Caco-2 (cell line): ENCODE data around the gene PPP1R3C. TPM values are rescaled to one million over a fixed set of nuclear protein-coding genes. Genes with fewer than 3 reads are reported as not detected.

Experiments used
- BruUV-seq: library from RNA; stranded (reverse); fragments of 400-500 nt; replicated peaks from 2 replicates; lab custom pipeline; 2021; lab: Mats Ljungman, UMichigan
- CTCF ChIA-PET: fragments of 300-600 bp; sonication (Branson Sonifier 250); formaldehyde crosslinking; loops from one replicate; lab custom pipeline; 2022; ENCODE audit warnings: antibody characterized with exemption; lab: Charles Lee
- POLR2A ChIA-PET: fragments of 300-600 bp; sonication (Branson Sonifier 250); formaldehyde crosslinking; loops from one replicate; lab custom pipeline; 2022; ENCODE audit warnings: antibody characterized with exemption; lab: Charles Lee
- DNase-seq, 2 experiments: peaks; one replicate each; pipeline versions ENCODE4 v3.0.0 to v3.0.0-alpha.2; 2020 to 2022
- H3K27me3 ChIP-seq: replicated peaks from 2 replicates; pipeline ENCODE4 v1.6.0; 2011; ENCODE audit warnings: low read length; ENCODE audit not compliant: control insufficient read depth, insufficient read depth
- H3K36me3 ChIP-seq: 2 replicates; pipeline ENCODE4 v1.5.1; 2011; ENCODE audit warnings: low read length; ENCODE audit not compliant: control insufficient read depth, insufficient read depth
- H3K4me1 ChIP-seq: fragments of 250-450 bp; sonication (Bioruptor Pico); 2 replicates; pipeline ENCODE4 v1.5.1; 2020; ENCODE audit warnings: mild to moderate bottlenecking
- H3K4me3 ChIP-seq: 2 replicates; pipeline ENCODE4 v1.5.1; 2011; ENCODE audit warnings: low read depth, mild to moderate bottlenecking, control low read depth, low read length
- H3K9me3 ChIP-seq: fragments of 250-450 bp; sonication (Bioruptor Pico); 2 replicates; pipeline ENCODE4 v1.5.1; 2020; ENCODE audit warnings: mild to moderate bottlenecking, moderate library complexity
- H3K27ac Mint-ChIP-seq: one replicate; pipeline ENCODE4 v1.8.0; 2022; ENCODE audit warnings: mixed read lengths; ENCODE audit not compliant: unreplicated experiment
- H3K27me3 Mint-ChIP-seq: one replicate; pipeline ENCODE4 v1.8.0; 2022; ENCODE audit warnings: mixed read lengths; ENCODE audit not compliant: insufficient read depth, unreplicated experiment
- H3K36me3 Mint-ChIP-seq: one replicate; pipeline ENCODE4 v1.8.0; 2022; ENCODE audit warnings: mild to moderate bottlenecking, mixed read lengths; ENCODE audit not compliant: insufficient read depth, unreplicated experiment
- H3K4me1 Mint-ChIP-seq: one replicate; pipeline ENCODE4 v1.8.0; 2022; ENCODE audit warnings: low read depth, mixed read lengths; ENCODE audit not compliant: unreplicated experiment
- H3K4me3 Mint-ChIP-seq: one replicate; pipeline ENCODE4 v1.8.0; 2022; ENCODE audit warnings: mild to moderate bottlenecking, moderate library complexity, mixed read lengths; ENCODE audit not compliant: unreplicated experiment
- H3K9me3 Mint-ChIP-seq: one replicate; pipeline ENCODE4 v1.8.0; 2022; ENCODE audit warnings: mixed read lengths; ENCODE audit not compliant: unreplicated experiment
- intact Hi-C: fragments of 100-400 bp; cut with micrococcal nuclease; formaldehyde crosslinking; loops from one replicate; pipeline ENCODE4 v1.10.0; 2022; ENCODE audit not compliant: unreplicated experiment
- total RNA-seq: library from RNA; stranded (reverse); gene quantifications from 2 replicates; pipeline ENCODE4 v1.2.3, GENCODE V29; 2022
- TF ChIP-seq, protein P1 (sequence below), 2 experiments: fragments of 200-600 bp in 1 of 2; IDR thresholded peaks; 1 replicate in 1 of 2; 2 replicates in 1 of 2; pipeline versions ENCODE4 v1.5.1 to v1.8.0; 2011 to 2022; ENCODE audit warnings: antibody characterized with exemption in 1 of 2, control low read depth in 1 of 2, inconsistent platforms in 1 of 2, low read depth in 1 of 2, low read length in 1 of 2, mild to moderate bottlenecking in 1 of 2, moderate library complexity in 1 of 2; ENCODE audit not compliant: insufficient read depth in 1 of 2, severe bottlenecking in 1 of 2, unreplicated experiment in 1 of 2

Gene PPP1R3C
- total RNA-seq, 1 experiment from 2014 or later: not detected

- no peaks in the 10 kb centered on the region for H3K4me1 ChIP-seq
- ChIA-PET POLR2A (no interaction called here), CTCF (no interaction called here)
- no peak overlapping the region for H3K4me3 Mint-ChIP-seq
- no peaks in the 10 kb centered on the region; the same call in 1 of the 2 replicates for H3K9me3 ChIP-seq
- DNase-seq: no peak
- no peak overlapping the region for H3K4me3 ChIP-seq
- TF ChIP-seq, protein P1, sequence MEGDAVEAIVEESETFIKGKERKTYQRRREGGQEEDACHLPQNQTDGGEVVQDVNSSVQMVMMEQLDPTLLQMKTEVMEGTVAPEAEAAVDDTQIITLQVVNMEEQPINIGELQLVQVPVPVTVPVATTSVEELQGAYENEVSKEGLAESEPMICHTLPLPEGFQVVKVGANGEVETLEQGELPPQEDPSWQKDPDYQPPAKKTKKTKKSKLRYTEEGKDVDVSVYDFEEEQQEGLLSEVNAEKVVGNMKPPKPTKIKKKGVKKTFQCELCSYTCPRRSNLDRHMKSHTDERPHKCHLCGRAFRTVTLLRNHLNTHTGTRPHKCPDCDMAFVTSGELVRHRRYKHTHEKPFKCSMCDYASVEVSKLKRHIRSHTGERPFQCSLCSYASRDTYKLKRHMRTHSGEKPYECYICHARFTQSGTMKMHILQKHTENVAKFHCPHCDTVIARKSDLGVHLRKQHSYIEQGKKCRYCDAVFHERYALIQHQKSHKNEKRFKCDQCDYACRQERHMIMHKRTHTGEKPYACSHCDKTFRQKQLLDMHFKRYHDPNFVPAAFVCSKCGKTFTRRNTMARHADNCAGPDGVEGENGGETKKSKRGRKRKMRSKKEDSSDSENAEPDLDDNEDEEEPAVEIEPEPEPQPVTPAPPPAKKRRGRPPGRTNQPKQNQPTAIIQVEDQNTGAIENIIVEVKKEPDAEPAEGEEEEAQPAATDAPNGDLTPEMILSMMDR (IDR thresholded peaks at IDR 0.05; ENCODE audit: insufficient read depth in 1 of 2, low read depth in 1 of 2, low read length in 1 of 2, severe bottlenecking in 1 of 2, unreplicated experiment in 1 of 2): no peak
- H3K4me1 Mint-ChIP-seq: no peaks in the 10 kb centered on the region
- H3K36me3 ChIP-seq: no peaks in the 10 kb centered on the region
- no TSS peak for BruUV-seq
- H3K9me3 Mint-ChIP-seq: peaks cover 10% of the 10 kb centered on the region
- H3K27me3 ChIP-seq: no peaks in the 10 kb centered on the region
- intact Hi-C loops: no loop called here
- H3K27me3 Mint-ChIP-seq: peaks cover 12% of the 10 kb centered on the region
- no peak overlapping the region for H3K27ac Mint-ChIP-seq
- no peaks in the 10 kb centered on the region for H3K36me3 Mint-ChIP-seq
Observed at GRCh38 chr10:91624633-91625032, 8.2 kb downstream of the PPP1R3C start.

GRCh38 chr10:91622601-91623000 is 10.3 kb downstream of the PPP1R3C start:
- BruUV-seq: no TSS peak
- Mint-ChIP-seq H3K36me3 (no peaks in the 10 kb centered on the region), H3K9me3 (peaks cover 10% of the 10 kb centered on the region), H3K4me3 (no peak overlapping the region), H3K4me1 (no peaks in the 10 kb centered on the region), H3K27ac (no peak overlapping the region), H3K27me3 (peaks cover 11% of the 10 kb centered on the region)
- no peaks in the 10 kb centered on the region for H3K4me1 ChIP-seq
- TF ChIP-seq, protein P1 (IDR thresholded peaks at IDR 0.05; ENCODE audit: insufficient read depth in 1 of 2, low read depth in 1 of 2, low read length in 1 of 2, severe bottlenecking in 1 of 2, unreplicated experiment in 1 of 2): no peak
- DNase-seq: no peak
- intact Hi-C loops: no loop called here
- POLR2A ChIA-PET: no interaction called here
- CTCF ChIA-PET: no interaction called here
- H3K27me3 ChIP-seq: no peaks in the 10 kb centered on the region
- H3K36me3 ChIP-seq: no peaks in the 10 kb centered on the region
- no peaks in the 10 kb centered on the region; the same call in 1 of the 2 replicates for H3K9me3 ChIP-seq
- no peak overlapping the region for H3K4me3 ChIP-seq

GRCh38 chr10:91621483-91622113 is 11.3 kb downstream of the PPP1R3C start:
- ChIA-PET POLR2A (no interaction called here), CTCF (no interaction called here)
- Mint-ChIP-seq H3K9me3 (peaks cover 10% of the 10 kb centered on the region), H3K27ac (no peak overlapping the region), H3K4me3 (no peak overlapping the region), H3K36me3 (no peaks in the 10 kb centered on the region), H3K27me3 (peaks cover 11% of the 10 kb centered on the region), H3K4me1 (no peaks in the 10 kb centered on the region)
- Histone ChIP-seq H3K4me3 (no peak overlapping the region), H3K27me3 (no peaks in the 10 kb centered on the region), H3K36me3 (no peaks in the 10 kb centered on the region), H3K4me1 (no peaks in the 10 kb centered on the region), H3K9me3 (no peaks in the 10 kb centered on the region; the same call in 1 of the 2 replicates)
- BruUV-seq: no TSS peak
- intact Hi-C loops: no loop called here
- TF ChIP-seq, protein P1 (IDR thresholded peaks at IDR 0.05; ENCODE audit: insufficient read depth in 1 of 2, low read depth in 1 of 2, low read length in 1 of 2, severe bottlenecking in 1 of 2, unreplicated experiment in 1 of 2): no peak
- no peak for DNase-seq
